K562 (cell line): Measurements from ENCODE around the gene MTA2. TPM values are rescaled to one million over a fixed set of nuclear protein-coding genes. Genes with fewer than 3 reads are reported as not detected.

Source experiments
- BMI1 ChIP-seq: fragments of 150-350 bp; IDR thresholded peaks from 2 replicates; pipeline ENCODE4 v1.6.1; 2014; ENCODE audit warnings: low read length
- CHD4 ChIP-seq: fragments of 200-600 bp; sonication (generic); IDR thresholded peaks from 3 replicates; pipeline ENCODE4 v1.6.1; 2012; ENCODE audit warnings: low read depth, mild to moderate bottlenecking, mixed read lengths, low read length, inconsistent platforms; ENCODE audit not compliant: insufficient read depth, insufficient replicate concordance, poor library complexity, severe bottlenecking
- DMBX1 ChIP-seq: fragments of 250-450 bp; sonication (Bioruptor Pico); IDR thresholded peaks from 2 replicates; pipeline ENCODE4 v1.8.0; 2022; ENCODE audit warnings: inconsistent platforms, mild to moderate bottlenecking, moderate library complexity, borderline replicate concordance
- HDAC2 ChIP-seq: fragments of 450-650 bp; IDR thresholded peaks from 2 replicates; pipeline ENCODE4 v1.6.1; 2016; ENCODE audit warnings: mild to moderate bottlenecking
- HOXB6 ChIP-seq: fragments of 250-450 bp; sonication (Bioruptor Pico); IDR thresholded peaks from 2 replicates; pipeline ENCODE4 v1.5.1; 2022; ENCODE audit warnings: mild to moderate bottlenecking, borderline replicate concordance
- KLF1 ChIP-seq: fragments of 450-650 bp; IDR thresholded peaks from 2 replicates; pipeline ENCODE4 v1.6.1; 2016; ENCODE audit warnings: missing genetic modification characterization, missing compliant biosample characterization
- MAX ChIP-seq: sonication (generic); formaldehyde crosslinking; IDR thresholded peaks from 2 replicates; pipeline ENCODE4 v1.9.0; 2022; ENCODE audit warnings: mild to moderate bottlenecking, missing genetic modification reagents
- MTA2 ChIP-seq: fragments of 450-650 bp; IDR thresholded peaks from 2 replicates; pipeline ENCODE4 v1.6.1; 2016; ENCODE audit warnings: low read depth
- NELFE ChIP-seq: IDR thresholded peaks from 2 replicates; pipeline ENCODE4 v1.6.1; 2011; ENCODE audit warnings: mild to moderate bottlenecking; ENCODE audit not compliant: insufficient read depth, insufficient read length
- NR2F6 ChIP-seq: fragments of 450-650 bp; formaldehyde crosslinking; IDR thresholded peaks from 2 replicates; pipeline ENCODE4 v1.4.0; 2020; ENCODE audit warnings: mild to moderate bottlenecking
- PHF8 ChIP-seq: fragments of 200-600 bp; sonication (generic); IDR thresholded peaks from 2 replicates; pipeline ENCODE4 v1.6.1; 2012; ENCODE audit warnings: mixed run types, mild to moderate bottlenecking, inconsistent platforms, low read length, moderate library complexity, borderline replicate concordance
- POLR2AphosphoS5 ChIP-seq: IDR thresholded peaks from 2 replicates; pipeline ENCODE4 v1.6.1; 2011; ENCODE audit warnings: mild to moderate bottlenecking, low read depth, low read length, moderate library complexity; ENCODE audit not compliant: control insufficient read depth, insufficient read depth
- PRDM10 ChIP-seq: fragments of 450-650 bp; IDR thresholded peaks from 2 replicates; pipeline ENCODE4 v1.6.1; 2018; ENCODE audit not compliant: partially characterized antibody
- RBM25 ChIP-seq: fragments of 200-400 bp; formaldehyde crosslinking; IDR thresholded peaks from 2 replicates; pipeline ENCODE4 v1.6.1; 2018; ENCODE audit warnings: low read length, low read depth, moderate library complexity; ENCODE audit not compliant: severe bottlenecking
- SMARCB1 ChIP-seq: IDR thresholded peaks from 2 replicates; pipeline ENCODE4 v1.6.1; 2011; ENCODE audit warnings: improper control_type of control experiment, low read depth; ENCODE audit not compliant: insufficient read length
- STAT5B ChIP-seq: fragments of 250-450 bp; sonication (Bioruptor Pico); IDR thresholded peaks from 2 replicates; pipeline ENCODE4 v1.8.0; 2021; ENCODE audit warnings: mild to moderate bottlenecking, inconsistent platforms
- SUPT5H ChIP-seq: fragments of 450-650 bp; IDR thresholded peaks from 2 replicates; pipeline ENCODE4 v1.6.1; 2016
- TEAD2 ChIP-seq: fragments of 450-650 bp; IDR thresholded peaks from 2 replicates; pipeline ENCODE4 v1.6.1; 2016; ENCODE audit warnings: missing genetic modification characterization, control low read depth, missing compliant biosample characterization
- TFE3 ChIP-seq: fragments of 450-650 bp; formaldehyde crosslinking; IDR thresholded peaks from 2 replicates; pipeline ENCODE4 v1.4.0; 2020; ENCODE audit warnings: mild to moderate bottlenecking, mixed read lengths
- TSC22D4 ChIP-seq: fragments of 450-650 bp; IDR thresholded peaks from 2 replicates; pipeline ENCODE4 v1.6.1; 2016; ENCODE audit warnings: missing genetic modification characterization, missing biosample characterization, control low read depth
- ZNF316 ChIP-seq: fragments of 450-650 bp; IDR thresholded peaks from 2 replicates; pipeline ENCODE4 v1.6.1; 2016
- ZNF707 ChIP-seq: fragments of 250-450 bp; sonication (Bioruptor Pico); conservative IDR thresholded peaks from 2 replicates; pipeline ENCODE4 v1.8.0; 2022; ENCODE audit warnings: inconsistent platforms, mild to moderate bottlenecking, moderate library complexity
- ZNF780A ChIP-seq: fragments of 250-450 bp; sonication (Bioruptor Pico); IDR thresholded peaks from 2 replicates; pipeline ENCODE4 v1.5.0; 2021; ENCODE audit warnings: mild to moderate bottlenecking
- ZZZ3 ChIP-seq: fragments of 450-650 bp; IDR thresholded peaks from 2 replicates; pipeline ENCODE4 v1.6.1; 2016; ENCODE audit warnings: antibody characterized with exemption, mild to moderate bottlenecking, moderate library complexity
- polyA plus RNA-seq, 8 experiments: library from polyadenylated mRNA; depleted of rRNA in 4 of 8; stranded (reverse) in 5 of 8; unstranded in 3 of 8; fragments of >200 nt; fragmentation: Nextera tagmentation in 2 of 8; fragmentation: Illumina TruSeq in 1 of 8; extraction: Ambion mirVana in 2 of 8; extraction: Trizol in 1 of 8; gene quantifications; 2 replicates each; pipeline versions ENCODE4 v1.2.1 to v1.2.3, GENCODE V29; 2011 to 2014; ENCODE audit warnings: inconsistent platforms in 1 of 8, missing spikeins in 1 of 8
- total RNA-seq, 7 experiments: library from RNA; depleted of rRNA in 6 of 7; stranded (reverse); fragments of >200 nt in 6 of 7; fragmentation: Illumina TruSeq in 2 of 7; extraction: Trizol in 2 of 7; gene quantifications; 2 replicates each; pipeline versions ENCODE4 v1.2.1 to v1.2.3, GENCODE V29; 2011 to 2021; ENCODE audit warnings: low replicate concordance in 1 of 7

The MTA2 gene
- total and polyA plus RNA-seq, 9 of the 15 experiments (the other 6 are each of a cell fraction or from before 2014, with no cell fraction given), result 6.2 to 220 (median 172) TPM

GRCh38 chr11:62591448-62592145, 10.1 kb downstream of the MTA2 start, which contains the start of gene TUT1 (continued):
- TF ChIP-seq PRDM10 (peak; percentile 60), KLF1 (tag) (no peak), HDAC2 (no peak; the same call in 1 of the 2 replicates), RBM25 (peak; percentile 26), DMBX1 (no peak), NELFE (no peak), MAX (peak; percentile 86), STAT5B (CRISPR knock-in tag) (no peak), NR2F6 (no peak), BMI1 (no peak; the same call in 1 of the 2 replicates), HOXB6 (no peak), CHD4 (no peak), ZNF316 (no peak), POLR2AphosphoS5 (peak; percentile 90), MTA2 (no peak), TEAD2 (tag) (no peak), PHF8 (peak; percentile 64; the same call in 1 of the 2 replicates), TSC22D4 (tag) (no peak), SMARCB1 (no peak), ZNF707 (CRISPR knock-in tag) (no peak), TFE3 (CRISPR knock-in tag) (no peak), ZNF780A (no peak), ZZZ3 (no peak), SUPT5H (peak; percentile 97)
